ENCODE results near the gene CTU2. TPM values are rescaled to one million over a fixed set of nuclear protein-coding genes. Genes with fewer than 3 reads are reported as not detected.

Gene CTU2
- total RNA-seq, 1 experiment from 2014 or later = 39.5 TPM

GRCh38 chr16:88716201-88716600 is 9.9 kb downstream of the CTU2 start:
- intact Hi-C loops (cut with micrococcal nuclease; ENCODE audit: unreplicated experiment) = no loop called here
- CTCF ChIA-PET = interaction anchor here (1.3 kb wide), 1 partner anchor 21 kb away, joined by 4 read pairs; no protein-coding TSS in a partner anchor
- no peak for TF ChIP-seq CTCF (IDR thresholded peaks at IDR 0.05; ENCODE audit: unreplicated experiment)
- H3K9me3 Mint-ChIP-seq (ENCODE audit: low read depth, unreplicated experiment) = no peaks in the 10 kb centered on the region
- BruUV-seq (replicated peaks) = no TSS peak
- H3K4me1 Mint-ChIP-seq (ENCODE audit: low read depth, unreplicated experiment) = no peaks in the 10 kb centered on the region
- no peak overlapping the region for H3K27ac Mint-ChIP-seq (ENCODE audit: unreplicated experiment)
- no peaks in the 10 kb centered on the region for H3K27me3 Mint-ChIP-seq (ENCODE audit: unreplicated experiment)
- no peak for DNase-seq
- peaks cover 65% of the 10 kb centered on the region for H3K36me3 Mint-ChIP-seq (ENCODE audit: insufficient read depth, unreplicated experiment)
- no peak overlapping the region for H3K4me3 Mint-ChIP-seq (ENCODE audit: low read depth, unreplicated experiment)

GRCh38 chr16:88716601-88717001 is 10.3 kb downstream of the CTU2 start:
- Mint-ChIP-seq H3K4me3 (ENCODE audit: low read depth, unreplicated experiment) (no peak overlapping the region), H3K4me1 (ENCODE audit: low read depth, unreplicated experiment) (no peaks in the 10 kb centered on the region), H3K36me3 (ENCODE audit: insufficient read depth, unreplicated experiment) (peaks cover 63% of the 10 kb centered on the region), H3K27ac (ENCODE audit: unreplicated experiment) (no peak overlapping the region), H3K27me3 (ENCODE audit: unreplicated experiment) (no peaks in the 10 kb centered on the region), H3K9me3 (ENCODE audit: low read depth, unreplicated experiment) (no peaks in the 10 kb centered on the region)
- TF ChIP-seq CTCF (IDR thresholded peaks at IDR 0.05; ENCODE audit: unreplicated experiment) = no peak
- intact Hi-C loops (cut with micrococcal nuclease; ENCODE audit: unreplicated experiment) = no loop called here
- no TSS peak for BruUV-seq (replicated peaks)
- no peak for DNase-seq
- CTCF ChIA-PET = no interaction called here

- BruUV-seq (replicated peaks) = no TSS peak
Observed at GRCh38 chr16:88718178-88718577, 11.9 kb downstream of the CTU2 start.

GRCh38 chr16:88719267-88719932 is 13.1 kb downstream of the CTU2 start:
- no peaks in the 10 kb centered on the region for H3K27me3 Mint-ChIP-seq (ENCODE audit: unreplicated experiment)
- H3K9me3 Mint-ChIP-seq (ENCODE audit: low read depth, unreplicated experiment) = no peaks in the 10 kb centered on the region
- intact Hi-C loops (cut with micrococcal nuclease; ENCODE audit: unreplicated experiment) = no loop called here
- no TSS peak for BruUV-seq (replicated peaks)
- DNase-seq = no peak
- TF ChIP-seq CTCF (IDR thresholded peaks at IDR 0.05; ENCODE audit: unreplicated experiment) = no peak
- no peak overlapping the region for H3K4me3 Mint-ChIP-seq (ENCODE audit: low read depth, unreplicated experiment)
- no peak overlapping the region for H3K27ac Mint-ChIP-seq (ENCODE audit: unreplicated experiment)
- CTCF ChIA-PET = interaction anchor here (0.5 to 0.7 kb wide), 2 partner anchors 75 to 186 kb away, joined by 5 read pairs; no protein-coding TSS in a partner anchor
- no peaks in the 10 kb centered on the region for H3K4me1 Mint-ChIP-seq (ENCODE audit: low read depth, unreplicated experiment)
- peaks cover 78% of the 10 kb centered on the region for H3K36me3 Mint-ChIP-seq (ENCODE audit: insufficient read depth, unreplicated experiment)

More at GRCh38 chr16:88718178-88718577, 11.9 kb downstream of the CTU2 start:
- no peak for DNase-seq
- H3K9me3 Mint-ChIP-seq (ENCODE audit: low read depth, unreplicated experiment) = no peaks in the 10 kb centered on the region
- TF ChIP-seq CTCF (IDR thresholded peaks at IDR 0.05; ENCODE audit: unreplicated experiment) = no peak
- H3K4me1 Mint-ChIP-seq (ENCODE audit: low read depth, unreplicated experiment) = no peaks in the 10 kb centered on the region
- H3K27ac Mint-ChIP-seq (ENCODE audit: unreplicated experiment) = no peak overlapping the region
- no peak overlapping the region for H3K4me3 Mint-ChIP-seq (ENCODE audit: low read depth, unreplicated experiment)
- peaks cover 66% of the 10 kb centered on the region for H3K36me3 Mint-ChIP-seq (ENCODE audit: insufficient read depth, unreplicated experiment)
- CTCF ChIA-PET = no interaction called here
- intact Hi-C loops (cut with micrococcal nuclease; ENCODE audit: unreplicated experiment) = no loop called here
- no peaks in the 10 kb centered on the region for H3K27me3 Mint-ChIP-seq (ENCODE audit: unreplicated experiment)
